Endothelial cell of umbilical vein (primary cell): Measurements from ENCODE around the gene AQP7.

ENCODE experiments used
- EZH2 ChIP-seq: IDR thresholded peaks from 2 replicates; pipeline ENCODE4 v1.6.1; 2012; ENCODE audit warnings: borderline replicate concordance, low read depth, mild to moderate bottlenecking, moderate library complexity, low read length, inconsistent platforms; ENCODE audit not compliant: severe bottlenecking
- POLR2A ChIP-seq: IDR thresholded peaks from 2 replicates; pipeline ENCODE4 v1.6.1; 2012; ENCODE audit warnings: low read depth, mild to moderate bottlenecking, control low read depth, low read length
- POLR2AphosphoS5 ChIP-seq: IDR thresholded peaks from 2 replicates; pipeline ENCODE4 v1.6.1; 2012; ENCODE audit warnings: low read depth, mild to moderate bottlenecking, control low read depth, low read length, moderate library complexity; ENCODE audit not compliant: insufficient read depth
- TF ChIP-seq, protein P1 (sequence below), 2 donors: IDR thresholded peaks; 1 replicate in 1 of 2; 2 replicates in 1 of 2; pipeline ENCODE4 v1.5.1; 2011; ENCODE audit warnings: low read length in 2 of 2, mild to moderate bottlenecking in 2 of 2, moderate library complexity in 2 of 2, control low read depth in 1 of 2, inconsistent platforms in 1 of 2, low read depth in 1 of 2; ENCODE audit not compliant: insufficient read depth in 1 of 2; ENCODE audit errors: extremely low read depth in 1 of 2

DNA sequence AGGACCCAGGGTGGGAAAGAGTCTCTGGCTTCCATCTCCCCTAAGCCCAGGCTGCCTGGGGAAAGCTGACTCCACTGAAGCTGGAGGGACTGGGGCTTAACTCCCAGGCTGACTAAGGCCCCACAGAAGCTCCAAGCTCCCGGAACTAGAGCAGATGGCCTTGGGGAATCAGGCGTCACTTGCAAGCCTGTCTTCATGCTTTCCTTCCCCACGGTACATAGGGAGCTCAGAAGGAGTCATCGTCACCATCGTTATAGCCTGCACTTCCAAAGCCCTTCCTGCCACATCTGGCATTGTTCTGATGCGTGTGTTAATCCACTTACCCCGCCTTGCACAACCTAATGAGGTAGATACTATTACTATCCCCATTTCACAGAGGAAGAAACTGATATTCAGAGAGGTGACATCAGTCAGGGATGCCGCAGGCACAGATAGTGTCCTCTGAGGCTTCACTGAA, 33.5 kb upstream of the AQP7 start:
- TF ChIP-seq, protein P1, sequence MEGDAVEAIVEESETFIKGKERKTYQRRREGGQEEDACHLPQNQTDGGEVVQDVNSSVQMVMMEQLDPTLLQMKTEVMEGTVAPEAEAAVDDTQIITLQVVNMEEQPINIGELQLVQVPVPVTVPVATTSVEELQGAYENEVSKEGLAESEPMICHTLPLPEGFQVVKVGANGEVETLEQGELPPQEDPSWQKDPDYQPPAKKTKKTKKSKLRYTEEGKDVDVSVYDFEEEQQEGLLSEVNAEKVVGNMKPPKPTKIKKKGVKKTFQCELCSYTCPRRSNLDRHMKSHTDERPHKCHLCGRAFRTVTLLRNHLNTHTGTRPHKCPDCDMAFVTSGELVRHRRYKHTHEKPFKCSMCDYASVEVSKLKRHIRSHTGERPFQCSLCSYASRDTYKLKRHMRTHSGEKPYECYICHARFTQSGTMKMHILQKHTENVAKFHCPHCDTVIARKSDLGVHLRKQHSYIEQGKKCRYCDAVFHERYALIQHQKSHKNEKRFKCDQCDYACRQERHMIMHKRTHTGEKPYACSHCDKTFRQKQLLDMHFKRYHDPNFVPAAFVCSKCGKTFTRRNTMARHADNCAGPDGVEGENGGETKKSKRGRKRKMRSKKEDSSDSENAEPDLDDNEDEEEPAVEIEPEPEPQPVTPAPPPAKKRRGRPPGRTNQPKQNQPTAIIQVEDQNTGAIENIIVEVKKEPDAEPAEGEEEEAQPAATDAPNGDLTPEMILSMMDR (IDR thresholded peaks at IDR 0.05; ENCODE audit: extremely low read depth in 1 of 2, insufficient read depth in 1 of 2, low read depth in 1 of 2, low read length in 2 of 2): no peak
- TF ChIP-seq EZH2 (no peak), POLR2AphosphoS5 (no peak), POLR2A (no peak)
